Lung (tissue), 12 donors: Measurements from ENCODE around the gene PCDH1. TPM values are rescaled to one million over a fixed set of nuclear protein-coding genes. Genes with fewer than 3 reads are reported as not detected.

Experiments used
- ATAC-seq: fragments of 200-7000 bp; cut with Tn5 transposase; one replicate; pipeline ENCODE4 v1.9.1; 2020; ENCODE audit warnings: moderate number of reproducible peaks; ENCODE audit not compliant: insufficient read depth, low FRiP score
- DNase-seq, 3 donors: peaks; one replicate each; pipeline ENCODE4 v3.0.0-alpha.2; 2013 to 2017
- H3K27ac ChIP-seq, 2 donors: one replicate each; pipeline ENCODE4 v1.5.1; 2013; ENCODE audit warnings: mild to moderate bottlenecking in 2 of 2, moderate library complexity in 2 of 2, control low read depth in 1 of 2, inconsistent platforms in 1 of 2, low read depth in 1 of 2, low read length in 1 of 2
- H3K27me3 ChIP-seq, 3 donors: one replicate each; pipeline ENCODE4 v1.5.1; 2013; ENCODE audit warnings: low read length in 2 of 3; ENCODE audit not compliant: control insufficient read depth in 3 of 3, insufficient read depth in 3 of 3
- H3K36me3 ChIP-seq, 4 donors: one replicate each; pipeline ENCODE4 v1.5.1; 2013; ENCODE audit warnings: low read length in 4 of 4, mild to moderate bottlenecking in 1 of 4, moderate library complexity in 1 of 4; ENCODE audit not compliant: control insufficient read depth in 4 of 4, insufficient read depth in 4 of 4
- H3K4me1 ChIP-seq, 5 donors: one replicate each; pipeline ENCODE4 v1.5.1; 2013; ENCODE audit warnings: low read length in 5 of 5, mild to moderate bottlenecking in 2 of 5, moderate library complexity in 1 of 5; ENCODE audit not compliant: control insufficient read depth in 5 of 5, insufficient read depth in 5 of 5
- H3K4me3 ChIP-seq: one replicate; pipeline ENCODE4 v1.5.1; 2013; ENCODE audit warnings: mild to moderate bottlenecking, control low read depth, moderate library complexity
- H3K9ac ChIP-seq, 2 donors: one replicate each; pipeline ENCODE4 v1.5.1; 2013; ENCODE audit warnings: low read length in 2 of 2, control low read depth in 1 of 2; ENCODE audit not compliant: insufficient read depth in 1 of 2
- H3K9me3 ChIP-seq, 4 donors: one replicate each; pipeline ENCODE4 v1.5.1; 2013; ENCODE audit warnings: low read length in 3 of 4, mild to moderate bottlenecking in 1 of 4, moderate library complexity in 1 of 4; ENCODE audit not compliant: control insufficient read depth in 4 of 4, insufficient read depth in 3 of 4
- WGBS, 2 donors: extraction: QIAGEN DNeasy Blood & Tissue Kit; methylation state at CpG; one replicate each; pipeline ENCODE4 v1.1.7; 2013; 5-methylcytosine and 5-hydroxymethylcytosine counted together
- polyA plus RNA-seq, 2 donors: library from polyadenylated mRNA; stranded (reverse); fragments of 200-250 nt; gene quantifications; one replicate each; pipeline ENCODE4 v1.2.1, GENCODE V29; 2013
- total RNA-seq, 2 donors: library from RNA; depleted of rRNA in 1 of 2; stranded (reverse); fragments of >200 nt in 1 of 2; gene quantifications; one replicate each; pipeline ENCODE4 v1.2.1, GENCODE V29; 2014 to 2021
- TF ChIP-seq, protein P1 (sequence below): IDR thresholded peaks from 2 replicates; pipeline ENCODE4 v1.5.1; 2012; ENCODE audit warnings: mild to moderate bottlenecking; ENCODE audit errors: control extremely low read depth, extremely low read depth
- donor health status: control.
- donor health status: control.
- donor health status: Bipolar disorder and iron deficiency.
- donor health status: healthy.
- donor health status: DM: yes; HTN: yes; CAD: no.

PCDH1 gene
- total and polyA plus RNA-seq, 4 donors, result 18.2 to 70.2 (median 44.4) TPM

- TF ChIP-seq, protein P1, sequence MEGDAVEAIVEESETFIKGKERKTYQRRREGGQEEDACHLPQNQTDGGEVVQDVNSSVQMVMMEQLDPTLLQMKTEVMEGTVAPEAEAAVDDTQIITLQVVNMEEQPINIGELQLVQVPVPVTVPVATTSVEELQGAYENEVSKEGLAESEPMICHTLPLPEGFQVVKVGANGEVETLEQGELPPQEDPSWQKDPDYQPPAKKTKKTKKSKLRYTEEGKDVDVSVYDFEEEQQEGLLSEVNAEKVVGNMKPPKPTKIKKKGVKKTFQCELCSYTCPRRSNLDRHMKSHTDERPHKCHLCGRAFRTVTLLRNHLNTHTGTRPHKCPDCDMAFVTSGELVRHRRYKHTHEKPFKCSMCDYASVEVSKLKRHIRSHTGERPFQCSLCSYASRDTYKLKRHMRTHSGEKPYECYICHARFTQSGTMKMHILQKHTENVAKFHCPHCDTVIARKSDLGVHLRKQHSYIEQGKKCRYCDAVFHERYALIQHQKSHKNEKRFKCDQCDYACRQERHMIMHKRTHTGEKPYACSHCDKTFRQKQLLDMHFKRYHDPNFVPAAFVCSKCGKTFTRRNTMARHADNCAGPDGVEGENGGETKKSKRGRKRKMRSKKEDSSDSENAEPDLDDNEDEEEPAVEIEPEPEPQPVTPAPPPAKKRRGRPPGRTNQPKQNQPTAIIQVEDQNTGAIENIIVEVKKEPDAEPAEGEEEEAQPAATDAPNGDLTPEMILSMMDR, result no peak
- H3K4me3 ChIP-seq, result no peak overlapping the region
- no peak for ATAC-seq
- no peak for DNase-seq
- no peaks in the 10 kb centered on the region for H3K36me3 ChIP-seq
- H3K27ac ChIP-seq, result no peak overlapping the region
- H3K4me1 ChIP-seq, result peaks cover 0 to 4% (median 2%) of the 10 kb centered on the region in 5 donors
- WGBS, 2 donors, result 36 to 44% methylated on average over 8 of the region's 8 CpGs
- H3K27me3 ChIP-seq, result peaks cover 0 to 40% (median 37%) of the 10 kb centered on the region in 3 donors
- H3K9me3 ChIP-seq, result no peaks in the 10 kb centered on the region
- H3K9ac ChIP-seq, result no peak overlapping the region
These were observed 5.7 kb upstream of the PCDH1 start for GRCh38 chr5:141883892-141884318.

- Histone ChIP-seq H3K9ac (no peak overlapping the region), H3K9me3 (no peaks in the 10 kb centered on the region), H3K4me1 (peaks cover 0 to 7% (median 3%) of the 10 kb centered on the region in 5 donors), H3K36me3 (no peaks in the 10 kb centered on the region), H3K27ac (no peak overlapping the region), H3K27me3 (peaks cover 0 to 40% (median 37%) of the 10 kb centered on the region in 3 donors), H3K4me3 (no peak overlapping the region)
- DNase-seq (peak; percentile 51 to 68 (median 66)), ATAC-seq (no peak)
- WGBS, 2 donors, result 4 to 5% methylated on average over 35 of the region's 35 CpGs
- TF ChIP-seq, protein P1, result no peak
These were observed 5.1 kb upstream of the PCDH1 start for GRCh38 chr5:141883184-141883891.

GRCh38 chr5:141882594-141883183, 4.5 kb upstream of the PCDH1 start:
- H3K4me3 ChIP-seq, result no peak overlapping the region
- ATAC-seq, result no peak
- WGBS, 2 donors, result 16 to 18% methylated on average over 13 of the region's 13 CpGs
- H3K9ac ChIP-seq, result no peak overlapping the region
- H3K27ac ChIP-seq, result no peak overlapping the region
- peaks cover 0 to 41% (median 37%) of the 10 kb centered on the region in 3 donors for H3K27me3 ChIP-seq
- H3K36me3 ChIP-seq, result no peaks in the 10 kb centered on the region
- TF ChIP-seq, protein P1, result no peak
- DNase-seq, result no peak
- peaks cover 0 to 10% (median 3%) of the 10 kb centered on the region in 5 donors for H3K4me1 ChIP-seq
- no peaks in the 10 kb centered on the region for H3K9me3 ChIP-seq
